SH-SY5Y (cell line): Measurements from ENCODE around the gene PDE9A.
A peak's percentile ranks its signal among the peaks of the same experiment; 100 is the strongest.

Experiments
- GATA2 ChIP-seq: IDR thresholded peaks from 2 replicates; pipeline ENCODE4 v1.6.1; 2011; ENCODE audit warnings: mild to moderate bottlenecking, low read depth, low read length
- GATA3 ChIP-seq: IDR thresholded peaks from 2 replicates; pipeline ENCODE4 v1.6.1; 2011; ENCODE audit warnings: low read depth, mild to moderate bottlenecking, low read length, moderate library complexity

PDE9A gene

DNA sequence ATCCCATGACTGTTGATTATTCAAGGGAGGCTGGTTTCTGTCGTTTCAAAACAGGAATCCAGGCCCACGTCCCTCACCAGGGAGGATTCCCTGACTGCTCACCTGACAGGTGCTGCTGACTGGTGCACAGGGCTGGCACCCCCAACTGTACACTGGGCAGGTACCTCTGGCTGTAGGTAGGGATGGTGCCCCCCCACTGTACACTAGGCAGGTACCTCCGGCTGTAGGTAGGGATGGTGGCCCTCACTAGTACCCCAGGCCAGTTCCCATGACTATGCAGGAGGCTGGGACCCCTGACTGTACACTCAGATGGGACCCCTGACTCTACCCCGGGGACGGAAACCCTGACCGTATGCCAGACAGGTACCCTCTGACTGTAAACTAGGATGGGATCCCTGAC lies 33.6 kb upstream of the PDE9A start:
- TF ChIP-seq GATA3 = no peak
- no peak for TF ChIP-seq GATA2

DNA sequence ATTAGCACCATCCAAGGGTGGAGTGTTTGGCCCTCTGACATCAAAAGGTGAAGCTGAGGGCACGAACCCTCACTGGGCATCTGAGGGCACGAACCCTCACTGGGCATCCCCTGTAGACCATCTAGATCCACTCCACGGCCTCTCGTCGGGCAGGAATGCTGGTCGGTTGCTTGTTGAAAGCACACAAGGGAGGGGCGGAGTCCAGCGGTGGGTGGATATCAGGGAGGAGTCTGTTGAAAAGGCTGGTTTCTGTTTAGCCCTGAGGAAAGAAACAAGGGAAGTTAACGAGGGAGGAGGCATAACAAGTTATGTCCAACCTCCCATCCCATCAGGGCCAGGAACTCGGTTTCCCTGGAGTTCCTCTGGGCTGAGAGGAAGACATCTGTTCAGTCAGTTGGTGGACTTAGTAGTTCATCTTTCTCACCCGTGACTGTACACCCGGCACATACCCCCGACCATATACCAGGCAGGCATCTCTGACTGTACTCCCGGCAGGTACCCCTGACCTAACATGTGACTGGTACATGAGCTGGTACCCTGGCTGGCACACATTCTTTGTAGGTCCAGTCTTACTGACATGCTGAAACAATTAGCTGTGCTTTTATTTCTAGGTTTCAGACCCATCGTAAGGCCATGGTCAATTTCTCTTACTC lies 32.1 kb upstream of the PDE9A start:
- TF ChIP-seq GATA2 = no peak
- no peak for TF ChIP-seq GATA3

DNA sequence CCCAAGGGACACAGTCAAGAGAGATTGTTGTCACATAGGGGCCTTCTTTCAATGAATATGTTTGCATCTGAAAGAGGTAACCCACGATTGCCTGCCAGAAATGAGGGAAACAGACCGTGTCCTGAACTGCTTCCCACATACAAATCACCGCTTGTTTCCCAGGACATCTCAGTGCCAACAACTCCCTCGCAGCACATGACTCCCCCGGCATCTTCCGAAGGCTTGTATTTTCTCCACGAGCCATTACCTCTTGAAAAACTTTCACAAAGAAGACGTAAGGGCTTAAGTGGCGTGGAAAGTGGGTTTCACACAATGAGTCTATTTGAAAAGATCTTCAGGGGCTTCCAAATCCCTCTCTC lies 31.6 kb upstream of the PDE9A start:
- TF ChIP-seq GATA3 = no peak
- no peak for TF ChIP-seq GATA2

DNA sequence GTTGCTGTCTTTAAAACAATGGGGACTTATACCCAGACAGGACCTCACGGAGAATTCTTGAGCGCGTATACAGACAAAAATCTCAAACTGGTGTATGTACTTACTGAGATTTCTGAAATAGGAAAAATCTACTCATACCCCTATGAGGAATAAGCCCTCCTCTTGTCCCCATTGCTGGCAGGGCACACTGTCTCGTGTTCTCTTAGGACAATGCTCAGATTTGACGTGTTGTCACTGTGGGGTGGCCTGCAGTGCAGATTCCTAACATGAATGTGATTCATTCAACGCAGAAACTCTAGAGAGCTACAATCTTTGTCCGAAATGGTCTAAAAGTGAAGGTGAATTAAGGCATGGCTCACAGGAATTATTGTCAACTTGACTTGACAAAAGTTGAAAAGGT lies 31.1 kb upstream of the PDE9A start:
- TF ChIP-seq GATA3 (no peak), GATA2 (no peak)

DNA sequence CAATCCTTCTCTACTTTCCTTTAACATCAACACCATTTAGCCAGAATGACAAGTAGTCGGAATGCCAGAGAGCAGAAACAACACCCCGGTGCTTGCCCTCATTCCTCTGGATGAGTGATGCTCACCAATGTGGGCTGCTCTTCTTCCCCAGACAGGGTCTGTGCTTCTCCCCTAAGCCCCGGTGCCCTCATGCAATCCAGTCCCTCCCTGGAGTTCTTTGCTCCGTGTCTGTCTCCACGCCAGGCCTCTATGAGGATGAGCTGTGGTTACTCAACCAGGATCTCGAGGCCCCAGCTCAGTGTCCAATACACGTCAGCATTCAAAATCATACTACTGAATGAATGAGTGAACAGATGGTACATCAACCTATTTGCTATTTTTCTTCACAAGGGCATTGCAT lies 29.7 kb upstream of the PDE9A start:
- no peak for TF ChIP-seq GATA3
- no peak for TF ChIP-seq GATA2

DNA sequence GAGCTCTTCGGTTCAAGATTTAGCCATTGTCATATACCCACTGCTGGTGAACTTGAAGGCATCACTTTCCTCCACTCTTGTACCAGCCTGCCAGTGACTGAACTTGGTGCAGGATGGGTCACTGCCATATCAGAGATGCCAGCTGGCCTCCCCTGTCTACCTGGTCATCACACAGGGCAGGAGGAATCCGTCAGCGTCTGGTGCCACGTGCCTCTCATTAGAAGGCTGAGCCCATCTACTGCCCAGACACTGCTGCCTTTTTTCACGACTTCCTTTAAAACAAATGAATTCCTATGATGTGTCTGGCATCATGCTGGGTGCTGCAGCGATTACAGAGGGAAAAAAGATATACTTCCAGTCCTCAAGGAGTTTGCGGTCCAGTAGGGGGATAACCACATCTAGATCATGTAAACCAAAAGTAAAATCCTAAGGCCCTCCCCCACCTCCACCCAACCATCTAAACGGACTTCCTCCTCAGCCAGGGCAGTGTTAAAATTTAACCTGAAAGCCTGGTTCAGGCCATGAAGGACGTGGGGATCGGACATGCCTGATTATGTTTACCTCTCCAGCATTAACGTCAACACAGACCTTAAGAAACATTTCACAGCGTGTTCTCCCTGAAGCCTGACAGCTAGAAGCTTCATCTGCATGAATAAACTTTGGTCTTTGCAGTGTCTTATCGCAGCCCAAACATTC lies 29.2 kb upstream of the PDE9A start:
- no peak for TF ChIP-seq GATA2
- TF ChIP-seq GATA3 = no peak

DNA sequence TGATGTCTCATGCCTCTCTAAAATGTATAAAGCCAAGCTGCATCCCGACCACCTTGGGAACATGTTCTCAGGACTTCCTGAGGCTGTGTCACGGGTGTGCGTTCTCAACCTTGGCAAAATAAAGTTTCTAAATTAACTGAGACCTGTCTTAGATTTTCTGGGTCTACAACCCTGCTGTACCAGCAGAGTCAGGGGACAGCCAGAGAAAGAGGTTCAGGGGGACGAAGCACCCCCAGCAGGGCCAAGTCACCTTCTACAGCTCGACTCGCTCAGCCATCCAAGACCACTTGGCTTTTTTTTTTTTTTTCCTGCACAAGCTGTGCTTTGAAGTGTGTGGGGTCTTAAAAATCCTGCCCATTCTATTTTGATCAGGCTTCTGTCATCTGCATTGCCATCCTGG lies 28.5 kb upstream of the PDE9A start:
- TF ChIP-seq GATA3 (no peak), GATA2 (no peak)

DNA sequence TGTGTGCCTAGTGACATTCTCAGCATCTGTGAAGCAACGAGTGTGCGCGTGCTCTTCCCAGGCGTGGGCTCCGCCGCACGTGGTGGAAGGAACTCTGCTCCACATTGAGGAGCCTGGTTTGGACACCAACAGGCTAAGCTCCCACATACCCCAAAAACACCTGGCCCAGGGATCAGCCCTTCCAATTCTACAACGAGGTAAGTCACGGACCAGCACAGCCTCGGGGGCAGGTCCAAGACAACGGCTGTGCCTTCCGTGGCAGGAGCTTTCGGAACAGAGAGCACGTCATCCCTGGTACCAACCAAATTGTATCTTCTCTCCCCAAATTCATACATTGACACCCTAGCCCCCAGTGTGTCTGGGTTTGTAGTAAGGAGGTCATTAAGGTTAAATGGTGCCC lies 27.2 kb upstream of the PDE9A start:
- TF ChIP-seq GATA3 (no peak), GATA2 (no peak)

DNA sequence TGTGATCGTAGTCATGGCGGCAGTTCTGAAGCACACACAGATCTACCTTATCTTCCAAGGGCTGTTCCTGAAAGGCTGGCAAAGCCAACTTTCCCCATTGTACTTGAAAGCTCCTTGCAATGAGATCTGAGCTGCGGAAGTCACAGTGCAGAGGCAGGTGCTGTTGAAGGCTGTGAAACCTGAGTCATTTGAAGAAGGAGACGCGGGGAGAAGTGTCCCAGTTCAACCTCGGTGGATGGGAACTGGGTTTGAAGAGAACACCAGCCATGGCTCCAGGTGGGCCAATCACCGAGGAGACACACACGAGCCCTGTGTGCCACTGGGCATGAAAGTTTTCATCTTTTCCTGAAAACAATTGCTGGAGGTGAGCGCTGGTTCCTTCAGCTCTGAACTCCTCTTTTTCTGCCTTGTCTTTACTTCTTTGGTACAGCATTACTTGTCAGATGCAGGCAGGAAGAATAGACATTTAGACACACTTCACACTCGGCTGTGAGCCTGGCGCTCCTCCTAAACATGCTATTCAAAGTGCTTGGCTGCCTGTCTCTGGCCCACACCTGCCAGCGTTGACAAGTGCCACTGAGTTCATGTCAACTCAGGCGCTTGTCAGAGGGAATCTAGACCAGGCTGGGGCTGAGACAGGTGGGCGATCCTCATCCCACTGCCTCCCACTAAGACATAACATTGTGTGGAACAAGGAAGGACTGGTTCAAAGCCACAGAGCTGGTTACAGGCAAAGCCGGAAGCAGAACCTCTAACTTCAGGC lies 25.7 kb upstream of the PDE9A start:
- no peak for TF ChIP-seq GATA2
- TF ChIP-seq GATA3 = no peak

DNA sequence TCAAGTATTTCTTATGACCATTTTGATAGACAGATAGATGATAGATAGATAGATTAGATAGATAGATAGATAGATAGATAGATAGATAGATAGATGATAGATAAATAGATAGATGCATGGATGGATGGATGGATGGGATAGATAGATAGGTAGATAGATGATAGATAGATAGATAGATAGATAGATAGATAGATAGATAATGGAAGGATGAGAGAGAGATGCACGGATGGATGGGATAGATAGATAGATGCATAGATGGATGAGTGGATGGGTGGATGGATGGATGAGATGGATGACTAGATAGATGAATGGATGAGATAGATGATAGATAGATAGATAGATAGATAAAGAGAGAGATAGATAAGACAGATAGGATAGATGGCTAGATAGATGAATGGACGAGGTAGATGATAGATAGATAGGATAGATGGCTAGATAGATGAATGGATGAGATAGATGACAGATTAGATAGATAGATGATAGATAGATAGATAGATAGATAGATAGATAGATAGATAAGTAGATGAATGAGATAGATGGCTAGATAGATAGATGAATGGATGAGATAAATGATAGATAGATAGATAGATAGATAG lies 24.9 kb upstream of the PDE9A start:
- TF ChIP-seq GATA3 = peak; percentile 17; the same call in 1 of the 2 replicates

DNA sequence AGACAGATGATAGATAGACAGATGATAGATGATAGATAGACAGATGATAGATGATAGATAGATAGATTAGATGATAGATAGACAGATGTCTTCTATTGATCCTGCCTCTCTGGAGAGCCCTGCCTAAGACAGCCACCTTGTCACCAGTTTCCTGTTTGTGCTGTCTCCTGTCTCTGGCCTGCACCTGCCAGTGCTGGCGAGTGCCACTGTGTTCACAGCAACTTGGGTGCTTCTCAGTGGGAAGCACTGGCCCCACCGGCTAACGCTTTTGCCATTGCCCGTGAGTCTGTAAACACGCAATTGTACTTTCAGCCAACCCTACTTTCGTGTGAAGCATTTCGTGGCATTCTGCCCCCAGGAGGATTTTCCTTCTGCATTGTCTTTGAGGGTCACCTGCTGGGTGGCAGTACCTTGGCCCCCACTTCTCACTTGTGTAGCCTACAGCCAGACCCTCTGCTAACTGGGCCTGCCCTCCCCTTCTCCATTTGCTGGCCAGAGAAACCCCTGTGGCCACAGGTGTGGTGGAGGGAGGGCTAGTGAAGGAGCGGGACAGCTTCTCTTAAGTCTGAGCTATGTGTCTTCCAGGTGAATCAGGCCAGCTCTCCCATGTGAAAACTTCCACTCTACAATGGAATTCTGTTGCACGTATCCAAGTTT lies 23.4 kb upstream of the PDE9A start:
- no peak for TF ChIP-seq GATA3
- TF ChIP-seq GATA2 = no peak

DNA sequence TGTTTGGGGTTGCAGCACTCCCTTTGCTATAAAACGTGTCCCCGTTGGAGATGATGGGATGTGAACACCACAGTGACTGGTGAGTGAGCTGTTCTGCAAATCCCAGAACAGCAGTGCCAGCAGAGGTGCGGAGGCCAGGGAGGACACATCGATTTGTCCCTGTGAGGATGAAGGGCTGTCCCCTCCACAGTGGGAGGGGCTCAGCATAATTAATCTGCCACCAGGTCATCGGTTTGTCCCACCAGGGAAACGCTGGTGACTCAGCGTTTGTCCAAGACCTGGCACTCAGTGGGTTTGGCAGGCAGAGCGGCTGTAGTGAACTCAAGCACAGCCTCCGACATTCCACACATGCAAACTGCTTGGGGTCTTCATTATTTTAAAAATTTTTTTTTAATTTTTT lies 22.8 kb upstream of the PDE9A start:
- TF ChIP-seq GATA3 (no peak), GATA2 (no peak)

DNA sequence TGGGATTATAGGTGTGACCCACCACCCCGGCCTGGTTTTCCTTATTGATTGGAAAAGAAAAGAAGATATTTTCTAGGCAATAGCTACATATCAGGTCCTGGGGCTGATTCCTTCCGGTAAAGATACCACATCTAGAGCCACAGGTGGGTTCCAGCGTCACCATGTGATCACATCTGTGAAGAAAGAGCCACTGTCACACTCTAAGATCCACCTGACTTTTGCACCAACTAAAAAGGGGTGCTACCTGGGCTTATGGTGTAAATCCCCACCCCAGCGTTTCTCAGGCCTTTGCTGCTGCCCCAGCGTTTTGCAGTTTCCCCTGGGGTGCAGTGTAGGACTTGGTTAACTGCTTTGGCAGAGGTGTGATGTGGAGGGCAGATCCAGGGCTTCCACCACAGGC lies 22.3 kb upstream of the PDE9A start:
- TF ChIP-seq GATA2 (no peak), GATA3 (no peak)

DNA sequence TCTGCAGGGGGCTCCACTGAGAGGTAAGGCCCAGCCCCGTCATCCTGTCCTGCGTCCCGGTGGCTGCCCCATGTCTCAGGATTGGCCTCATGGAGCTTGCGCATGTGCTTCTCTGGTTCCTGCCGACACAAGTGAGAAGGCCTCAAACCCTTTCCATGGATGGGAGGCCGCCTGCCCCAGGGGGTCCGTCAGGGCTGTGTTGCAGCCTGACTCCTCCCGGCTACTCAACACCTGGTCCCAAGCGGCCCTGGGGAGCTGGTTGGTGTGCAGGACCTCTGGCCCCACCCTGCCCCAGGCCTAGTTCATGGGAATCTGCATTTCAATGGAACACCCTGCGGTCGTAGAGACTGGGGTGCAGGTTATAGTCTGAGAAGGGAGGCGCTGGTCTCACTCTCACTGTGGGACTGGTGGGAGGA lies 21.1 kb upstream of the PDE9A start:
- TF ChIP-seq GATA2 (no peak), GATA3 (no peak)
